SK-N-SH treated with all-trans-retinoic acid at 6 μM for 48 hours (cell line): ENCODE data around the gene RBMS3.

Source experiments
- ARNTL ChIP-seq: fragments of 450-650 bp; formaldehyde crosslinking; IDR thresholded peaks from 2 replicates; pipeline ENCODE4 v1.5.0; 2020; ENCODE audit warnings: low read depth, mild to moderate bottlenecking, moderate library complexity, borderline replicate concordance
- BACH2 ChIP-seq: fragments of 250-450 bp; sonication (Bioruptor Pico); IDR thresholded peaks from 2 replicates; pipeline ENCODE4 v1.9.0; 2021; ENCODE audit warnings: mild to moderate bottlenecking, borderline replicate concordance
- ESRRG ChIP-seq: fragments of 250-450 bp; sonication (Bioruptor Pico); IDR thresholded peaks from 2 replicates; pipeline ENCODE4 v1.6.1; 2021; ENCODE audit warnings: mild to moderate bottlenecking
- GLIS3 ChIP-seq: fragments of 250-450 bp; sonication (Bioruptor Pico); IDR thresholded peaks from 2 replicates; pipeline ENCODE4 v1.5.0; 2020; ENCODE audit warnings: mild to moderate bottlenecking, moderate library complexity
- ISL1 ChIP-seq: fragments of 250-450 bp; sonication (Bioruptor Pico); IDR thresholded peaks from 2 replicates; pipeline ENCODE4 v2.1.2; 2022; ENCODE audit warnings: mild to moderate bottlenecking, moderate library complexity
- OSR1 ChIP-seq: fragments of 250-450 bp; sonication (Bioruptor Pico); IDR thresholded peaks from 2 replicates; pipeline ENCODE4 v1.8.0; 2022; ENCODE audit warnings: moderate library complexity, mild to moderate bottlenecking, inconsistent platforms
- PPARA ChIP-seq: fragments of 250-450 bp; sonication (Bioruptor Pico); IDR thresholded peaks from 2 replicates; pipeline ENCODE4 v1.5.0; 2020; ENCODE audit warnings: mild to moderate bottlenecking, borderline replicate concordance
- RARB ChIP-seq: fragments of 250-450 bp; sonication (Bioruptor Pico); IDR thresholded peaks from 2 replicates; pipeline ENCODE4 v1.8.0; 2021; ENCODE audit warnings: mild to moderate bottlenecking, moderate library complexity
- TSHZ2 ChIP-seq: fragments of 250-450 bp; sonication (Bioruptor Pico); IDR thresholded peaks from 2 replicates; pipeline ENCODE4 v1.5.0; 2020; ENCODE audit warnings: mild to moderate bottlenecking, moderate library complexity
- ZFP3 ChIP-seq: fragments of 250-450 bp; sonication (Bioruptor Pico); IDR thresholded peaks from 2 replicates; pipeline ENCODE4 v1.5.0; 2020; ENCODE audit warnings: mild to moderate bottlenecking, moderate library complexity
- ZFP30 ChIP-seq: fragments of 450-650 bp; formaldehyde crosslinking; IDR thresholded peaks from 2 replicates; pipeline ENCODE4 v1.5.0; 2022; ENCODE audit warnings: mild to moderate bottlenecking, moderate library complexity
- ZNF565 ChIP-seq: fragments of 450-650 bp; formaldehyde crosslinking; conservative IDR thresholded peaks from 2 replicates; pipeline ENCODE4 v1.5.0; 2020; ENCODE audit warnings: low read depth, mild to moderate bottlenecking, moderate library complexity
- TF ChIP-seq, protein P1 (sequence below): fragments of 250-450 bp; sonication (Bioruptor Pico); IDR thresholded peaks from 2 replicates; pipeline ENCODE4 v1.5.1; 2020; ENCODE audit warnings: low read depth, mild to moderate bottlenecking, moderate library complexity

- TF ChIP-seq ARNTL: no peak
- no peak for TF ChIP-seq ISL1 (CRISPR knock-in tag)
- TF ChIP-seq, protein P1, sequence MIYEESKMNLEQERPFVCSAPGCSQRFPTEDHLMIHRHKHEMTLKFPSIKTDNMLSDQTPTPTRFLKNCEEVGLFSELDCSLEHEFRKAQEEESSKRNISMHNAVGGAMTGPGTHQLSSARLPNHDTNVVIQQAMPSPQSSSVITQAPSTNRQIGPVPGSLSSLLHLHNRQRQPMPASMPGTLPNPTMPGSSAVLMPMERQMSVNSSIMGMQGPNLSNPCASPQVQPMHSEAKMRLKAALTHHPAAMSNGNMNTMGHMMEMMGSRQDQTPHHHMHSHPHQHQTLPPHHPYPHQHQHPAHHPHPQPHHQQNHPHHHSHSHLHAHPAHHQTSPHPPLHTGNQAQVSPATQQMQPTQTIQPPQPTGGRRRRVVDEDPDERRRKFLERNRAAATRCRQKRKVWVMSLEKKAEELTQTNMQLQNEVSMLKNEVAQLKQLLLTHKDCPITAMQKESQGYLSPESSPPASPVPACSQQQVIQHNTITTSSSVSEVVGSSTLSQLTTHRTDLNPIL: no peak
- TF ChIP-seq ZFP30: no peak
- TF ChIP-seq RARB (CRISPR knock-in tag): no peak
- no peak for TF ChIP-seq ESRRG (CRISPR knock-in tag)
- TF ChIP-seq ZNF565: no peak
- no peak for TF ChIP-seq BACH2 (CRISPR knock-in tag)
- TF ChIP-seq TSHZ2 (CRISPR knock-in tag): no peak
- no peak for TF ChIP-seq OSR1
- no peak for TF ChIP-seq PPARA (CRISPR knock-in tag)
- no peak for TF ChIP-seq GLIS3 (CRISPR knock-in tag)
- TF ChIP-seq ZFP3 (CRISPR knock-in tag): no peak
Measured at GRCh38 chr3:29247088-29247745, 33.7 kb upstream of the RBMS3 start.
